ENCODE results near the gene FRS3. TPM values are rescaled to one million over a fixed set of nuclear protein-coding genes. Genes with fewer than 3 reads are reported as not detected.

FRS3 gene
- total and polyA plus RNA-seq, 5 donors from 2014 or later: 1.3 to 6.4 (median 1.5) TPM

- Mint-ChIP-seq H3K27me3 (no peaks in the 10 kb centered on the region), H3K4me1 (peaks cover 0 to 2% (median 0%) of the 10 kb centered on the region in 4 donors), H3K9me3 (no peaks in the 10 kb centered on the region), H3K4me3 (no peak overlapping the region), H3K36me3 (no peaks in the 10 kb centered on the region), H3K27ac (no peak overlapping the region)
- no peak for DNase-seq
- Histone ChIP-seq H3K36me3 (ENCODE audit: control insufficient read depth, insufficient read depth, low read length) (no peaks in the 10 kb centered on the region), H3K27ac (ENCODE audit: insufficient read depth, low read length, poor library complexity, severe bottlenecking) (no peak overlapping the region), H3K4me1 (ENCODE audit: control insufficient read depth, insufficient read depth, low read length, poor library complexity, severe bottlenecking) (no peaks in the 10 kb centered on the region), H3K9me3 (ENCODE audit: control insufficient read depth in 2 of 2, low read length in 2 of 2) (no peaks in the 10 kb centered on the region), H3K27me3 (ENCODE audit: control insufficient read depth, insufficient read depth, low read length) (no peaks in the 10 kb centered on the region), H3K4me3 (ENCODE audit: low read depth, low read length) (no peak overlapping the region)
- ATAC-seq (ENCODE audit: low read depth in 2 of 2): no peak
These were observed 37.8 kb downstream of the FRS3 start for GRCh38 chr6:41741625-41742490.

GRCh38 chr6:41740366-41741162, 39.1 kb downstream of the FRS3 start:
- Histone ChIP-seq H3K27me3 (ENCODE audit: control insufficient read depth, insufficient read depth, low read length) (no peaks in the 10 kb centered on the region), H3K27ac (ENCODE audit: insufficient read depth, low read length, poor library complexity, severe bottlenecking) (no peak overlapping the region), H3K9me3 (ENCODE audit: control insufficient read depth in 2 of 2, low read length in 2 of 2) (no peaks in the 10 kb centered on the region), H3K4me1 (ENCODE audit: control insufficient read depth, insufficient read depth, low read length, poor library complexity, severe bottlenecking) (peaks cover 3% of the 10 kb centered on the region), H3K36me3 (ENCODE audit: control insufficient read depth, insufficient read depth, low read length) (no peaks in the 10 kb centered on the region), H3K4me3 (ENCODE audit: low read depth, low read length) (no peak overlapping the region)
- no peak for DNase-seq
- no peaks in the 10 kb centered on the region for H3K27me3 Mint-ChIP-seq
- H3K4me1 Mint-ChIP-seq: peaks cover 0 to 7% (median 1%) of the 10 kb centered on the region in 4 donors
- no peak overlapping the region for H3K27ac Mint-ChIP-seq
- no peaks in the 10 kb centered on the region for H3K9me3 Mint-ChIP-seq
- no peaks in the 10 kb centered on the region for H3K36me3 Mint-ChIP-seq
- ATAC-seq (ENCODE audit: low read depth in 2 of 2): no peak
- H3K4me3 Mint-ChIP-seq: no peak overlapping the region

- Histone ChIP-seq H3K4me1 (ENCODE audit: control insufficient read depth, insufficient read depth, low read length, poor library complexity, severe bottlenecking) (peaks cover 6% of the 10 kb centered on the region), H3K36me3 (ENCODE audit: control insufficient read depth, insufficient read depth, low read length) (no peaks in the 10 kb centered on the region), H3K27ac (ENCODE audit: insufficient read depth, low read length, poor library complexity, severe bottlenecking) (no peak overlapping the region), H3K9me3 (ENCODE audit: control insufficient read depth in 2 of 2, low read length in 2 of 2) (no peaks in the 10 kb centered on the region), H3K27me3 (ENCODE audit: control insufficient read depth, insufficient read depth, low read length) (no peaks in the 10 kb centered on the region), H3K4me3 (ENCODE audit: low read depth, low read length) (no peak overlapping the region)
- H3K9me3 Mint-ChIP-seq: no peaks in the 10 kb centered on the region
- H3K27me3 Mint-ChIP-seq: no peaks in the 10 kb centered on the region
- H3K36me3 Mint-ChIP-seq: no peaks in the 10 kb centered on the region
- H3K4me1 Mint-ChIP-seq: peaks cover 0 to 8% (median 1%) of the 10 kb centered on the region in 4 donors
- H3K27ac Mint-ChIP-seq: no peak overlapping the region
- no peak overlapping the region for H3K4me3 Mint-ChIP-seq
- DNase-seq: no peak
- no peak for ATAC-seq (ENCODE audit: low read depth in 2 of 2)
These were observed 40.7 kb downstream of the FRS3 start for GRCh38 chr6:41739041-41739440.

GRCh38 chr6:41737591-41738130, 42.0 kb downstream of the FRS3 start:
- peak overlapping the region in 2 of 4 donors; percentile 4 to 70 for H3K4me3 Mint-ChIP-seq
- H3K27me3 Mint-ChIP-seq: no peaks in the 10 kb centered on the region
- no peak for DNase-seq

GRCh38 chr6:41736800-41737555, 42.7 kb downstream of the FRS3 start:
- H3K27me3 ChIP-seq (ENCODE audit: control insufficient read depth, insufficient read depth, low read length): no peaks in the 10 kb centered on the region
- H3K36me3 ChIP-seq (ENCODE audit: control insufficient read depth, insufficient read depth, low read length): no peaks in the 10 kb centered on the region
- Mint-ChIP-seq H3K27ac (no peak overlapping the region), H3K36me3 (no peaks in the 10 kb centered on the region), H3K27me3 (no peaks in the 10 kb centered on the region), H3K4me1 (peaks cover 0 to 26% (median 9%) of the 10 kb centered on the region in 4 donors), H3K4me3 (peak overlapping the region in 2 of 4 donors; percentile 4 to 70), H3K9me3 (no peaks in the 10 kb centered on the region)
- ATAC-seq (ENCODE audit: low read depth in 2 of 2): no peak
- H3K9me3 ChIP-seq (ENCODE audit: control insufficient read depth in 2 of 2, low read length in 2 of 2): no peaks in the 10 kb centered on the region
- H3K4me3 ChIP-seq (ENCODE audit: low read depth, low read length): no peak overlapping the region
- no peak overlapping the region for H3K27ac ChIP-seq (ENCODE audit: insufficient read depth, low read length, poor library complexity, severe bottlenecking)
- peaks cover 26% of the 10 kb centered on the region for H3K4me1 ChIP-seq (ENCODE audit: control insufficient read depth, insufficient read depth, low read length, poor library complexity, severe bottlenecking)
- no peak for DNase-seq

More at GRCh38 chr6:41737591-41738130, 42.0 kb downstream of the FRS3 start:
- Histone ChIP-seq H3K36me3 (ENCODE audit: control insufficient read depth, insufficient read depth, low read length) (no peaks in the 10 kb centered on the region), H3K4me3 (ENCODE audit: low read depth, low read length) (no peak overlapping the region), H3K9me3 (ENCODE audit: control insufficient read depth in 2 of 2, low read length in 2 of 2) (no peaks in the 10 kb centered on the region), H3K27me3 (ENCODE audit: control insufficient read depth, insufficient read depth, low read length) (no peaks in the 10 kb centered on the region), H3K4me1 (ENCODE audit: control insufficient read depth, insufficient read depth, low read length, poor library complexity, severe bottlenecking) (peaks cover 19% of the 10 kb centered on the region), H3K27ac (ENCODE audit: insufficient read depth, low read length, poor library complexity, severe bottlenecking) (no peak overlapping the region)
- no peak for ATAC-seq (ENCODE audit: low read depth in 2 of 2)
- Mint-ChIP-seq H3K4me1 (peaks cover 0 to 21% (median 5%) of the 10 kb centered on the region in 4 donors), H3K9me3 (no peaks in the 10 kb centered on the region), H3K36me3 (no peaks in the 10 kb centered on the region), H3K27ac (no peak overlapping the region)

GRCh38 chr6:41736186-41736733, 43.4 kb downstream of the FRS3 start:
- Mint-ChIP-seq H3K27ac (peak overlapping the region in 1 of 3 donors; percentile 26), H3K27me3 (no peaks in the 10 kb centered on the region)
- H3K27me3 ChIP-seq (ENCODE audit: control insufficient read depth, insufficient read depth, low read length): no peaks in the 10 kb centered on the region

More at GRCh38 chr6:41736186-41736733, 43.4 kb downstream of the FRS3 start:
- H3K4me1 ChIP-seq (ENCODE audit: control insufficient read depth, insufficient read depth, low read length, poor library complexity, severe bottlenecking): peaks cover 33% of the 10 kb centered on the region
- DNase-seq (no peak), ATAC-seq (ENCODE audit: low read depth in 2 of 2) (no peak)
- H3K36me3 ChIP-seq (ENCODE audit: control insufficient read depth, insufficient read depth, low read length): no peaks in the 10 kb centered on the region
- no peak overlapping the region for H3K4me3 ChIP-seq (ENCODE audit: low read depth, low read length)
- no peaks in the 10 kb centered on the region for H3K36me3 Mint-ChIP-seq
- peaks cover 0 to 32% (median 12%) of the 10 kb centered on the region in 4 donors for H3K4me1 Mint-ChIP-seq
- peak overlapping the region; percentile 84 to 92 (median 88) for H3K4me3 Mint-ChIP-seq
- H3K27ac ChIP-seq (ENCODE audit: insufficient read depth, low read length, poor library complexity, severe bottlenecking): no peak overlapping the region
- no peaks in the 10 kb centered on the region for H3K9me3 ChIP-seq (ENCODE audit: control insufficient read depth in 2 of 2, low read length in 2 of 2)
- no peaks in the 10 kb centered on the region for H3K9me3 Mint-ChIP-seq

Measured in CD4-positive, CD25-positive, alpha-beta regulatory T cell (primary cell).